KMS-11 (cell line): ENCODE measurements around the gene SUPT4H1.

ENCODE experiments used
- H2AFZ ChIP-seq: fragments of 200-600 bp; sonication (generic); 2 replicates; pipeline ENCODE4 v1.6.1; 2016; ENCODE audit warnings: antibody characterized with exemption, mixed run types, low read depth
- H3K27ac ChIP-seq: fragments of 200-600 bp; sonication (generic); 2 replicates; pipeline ENCODE4 v1.6.1; 2016; ENCODE audit warnings: mild to moderate bottlenecking, mixed run types
- H3K27me3 ChIP-seq: fragments of 200-600 bp; sonication (generic); 2 replicates; pipeline ENCODE4 v1.6.1; 2017; ENCODE audit warnings: mild to moderate bottlenecking, low read depth, mixed run types, moderate library complexity; ENCODE audit not compliant: insufficient read depth
- H3K36me3 ChIP-seq: fragments of 200-600 bp; sonication (generic); 2 replicates; pipeline ENCODE4 v1.6.1; 2017; ENCODE audit warnings: mild to moderate bottlenecking, mixed run types; ENCODE audit not compliant: insufficient read depth
- H3K4me1 ChIP-seq: fragments of 200-600 bp; sonication (generic); 2 replicates; pipeline ENCODE4 v1.6.1; 2016; ENCODE audit warnings: mild to moderate bottlenecking, low read depth, mixed run types; ENCODE audit not compliant: poor library complexity, severe bottlenecking
- H3K4me2 ChIP-seq: fragments of 200-600 bp; sonication (generic); 2 replicates; pipeline ENCODE4 v1.7.0; 2016; ENCODE audit warnings: mild to moderate bottlenecking, mixed run types
- H3K4me3 ChIP-seq: fragments of 200-600 bp; sonication (generic); IDR thresholded peaks from 2 replicates; pipeline ENCODE4 v1.6.1; 2017; ENCODE audit warnings: low read depth, low read length, mixed read lengths; ENCODE audit not compliant: insufficient read depth
- H3K79me2 ChIP-seq: fragments of 200-600 bp; sonication (generic); 2 replicates; pipeline ENCODE4 v1.6.1; 2016; ENCODE audit warnings: low read depth, mixed run types; ENCODE audit not compliant: insufficient read depth
- H3K9ac ChIP-seq: fragments of 200-600 bp; sonication (generic); 2 replicates; pipeline ENCODE4 v1.6.1; 2016; ENCODE audit warnings: mild to moderate bottlenecking, mixed run types
- H4K20me1 ChIP-seq: fragments of 200-600 bp; sonication (generic); 2 replicates; pipeline ENCODE4 v1.6.1; 2016; ENCODE audit warnings: mild to moderate bottlenecking, mixed run types; ENCODE audit not compliant: insufficient read depth
- TF ChIP-seq, protein P1 (sequence below): fragments of 200-600 bp; sonication (generic); conservative IDR thresholded peaks from 2 replicates; pipeline ENCODE4 v1.6.1; 2017; ENCODE audit warnings: low read depth, mild to moderate bottlenecking, antibody characterized with exemption, low read length, moderate library complexity, mixed read lengths

SUPT4H1 gene

DNA sequence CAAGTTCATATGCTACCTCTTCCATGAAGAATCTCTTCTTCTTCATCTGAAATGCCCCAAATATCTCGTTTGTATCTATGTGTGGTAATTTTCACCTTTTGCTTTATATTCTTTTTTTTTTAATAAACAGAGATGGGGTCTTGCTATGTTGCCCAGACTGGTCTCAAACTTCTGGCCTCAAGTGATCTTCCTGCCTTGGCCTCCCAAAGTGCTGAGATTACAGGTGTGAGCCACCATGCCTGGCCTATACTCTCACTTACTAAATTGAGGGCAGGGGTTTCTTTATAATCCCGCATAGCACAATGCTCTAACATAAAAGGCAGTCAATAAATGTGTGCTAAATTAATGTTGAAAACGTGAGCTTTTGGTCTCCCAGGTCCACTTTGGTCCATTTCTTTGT lies 34.7 kb upstream of the SUPT4H1 start:
- Histone ChIP-seq H3K79me2 (no peaks in the 10 kb centered on the region), H4K20me1 (no peaks in the 10 kb centered on the region), H3K4me2 (no peak overlapping the region), H3K36me3 (no peaks in the 10 kb centered on the region), H3K27me3 (no peaks in the 10 kb centered on the region), H3K27ac (no peak overlapping the region), H3K9ac (no peak overlapping the region), H2AFZ (no peak overlapping the region), H3K4me1 (peaks cover 37% of the 10 kb centered on the region), H3K4me3 (no peak overlapping the region)
- TF ChIP-seq, protein P1, sequence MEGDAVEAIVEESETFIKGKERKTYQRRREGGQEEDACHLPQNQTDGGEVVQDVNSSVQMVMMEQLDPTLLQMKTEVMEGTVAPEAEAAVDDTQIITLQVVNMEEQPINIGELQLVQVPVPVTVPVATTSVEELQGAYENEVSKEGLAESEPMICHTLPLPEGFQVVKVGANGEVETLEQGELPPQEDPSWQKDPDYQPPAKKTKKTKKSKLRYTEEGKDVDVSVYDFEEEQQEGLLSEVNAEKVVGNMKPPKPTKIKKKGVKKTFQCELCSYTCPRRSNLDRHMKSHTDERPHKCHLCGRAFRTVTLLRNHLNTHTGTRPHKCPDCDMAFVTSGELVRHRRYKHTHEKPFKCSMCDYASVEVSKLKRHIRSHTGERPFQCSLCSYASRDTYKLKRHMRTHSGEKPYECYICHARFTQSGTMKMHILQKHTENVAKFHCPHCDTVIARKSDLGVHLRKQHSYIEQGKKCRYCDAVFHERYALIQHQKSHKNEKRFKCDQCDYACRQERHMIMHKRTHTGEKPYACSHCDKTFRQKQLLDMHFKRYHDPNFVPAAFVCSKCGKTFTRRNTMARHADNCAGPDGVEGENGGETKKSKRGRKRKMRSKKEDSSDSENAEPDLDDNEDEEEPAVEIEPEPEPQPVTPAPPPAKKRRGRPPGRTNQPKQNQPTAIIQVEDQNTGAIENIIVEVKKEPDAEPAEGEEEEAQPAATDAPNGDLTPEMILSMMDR = no peak

DNA sequence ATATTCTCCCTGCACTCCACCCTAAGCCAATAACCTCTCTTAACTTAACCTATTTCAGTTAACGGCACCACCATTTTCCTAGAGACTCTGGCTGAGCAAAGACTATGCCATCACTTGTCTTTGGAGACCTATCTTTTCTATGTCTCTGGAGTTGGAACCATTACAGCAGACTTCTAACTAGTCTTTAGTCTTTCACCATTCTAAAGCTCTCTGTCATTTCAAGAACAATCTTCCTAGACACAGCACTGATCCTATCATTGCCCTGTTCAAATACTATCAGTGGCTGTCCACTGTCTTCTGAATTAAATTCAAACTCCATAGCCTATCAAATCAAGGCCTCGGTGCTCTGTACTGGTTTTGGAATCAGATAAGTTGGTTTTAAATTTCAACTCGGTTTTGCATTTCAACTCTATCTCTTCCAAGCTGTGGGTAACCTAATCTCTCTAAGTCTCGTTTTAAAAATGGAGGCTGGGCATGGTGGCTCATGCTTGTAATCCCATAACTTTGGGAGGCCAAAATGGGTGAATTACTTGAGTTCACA lies 33.4 kb upstream of the SUPT4H1 start:
- Histone ChIP-seq H3K4me2 (no peak overlapping the region), H3K27ac (no peak overlapping the region), H3K27me3 (no peaks in the 10 kb centered on the region), H4K20me1 (no peaks in the 10 kb centered on the region), H3K4me3 (no peak overlapping the region), H3K36me3 (no peaks in the 10 kb centered on the region), H3K79me2 (no peaks in the 10 kb centered on the region), H3K4me1 (peaks cover 45% of the 10 kb centered on the region), H3K9ac (no peak overlapping the region), H2AFZ (no peak overlapping the region)
- TF ChIP-seq, protein P1 = no peak

DNA sequence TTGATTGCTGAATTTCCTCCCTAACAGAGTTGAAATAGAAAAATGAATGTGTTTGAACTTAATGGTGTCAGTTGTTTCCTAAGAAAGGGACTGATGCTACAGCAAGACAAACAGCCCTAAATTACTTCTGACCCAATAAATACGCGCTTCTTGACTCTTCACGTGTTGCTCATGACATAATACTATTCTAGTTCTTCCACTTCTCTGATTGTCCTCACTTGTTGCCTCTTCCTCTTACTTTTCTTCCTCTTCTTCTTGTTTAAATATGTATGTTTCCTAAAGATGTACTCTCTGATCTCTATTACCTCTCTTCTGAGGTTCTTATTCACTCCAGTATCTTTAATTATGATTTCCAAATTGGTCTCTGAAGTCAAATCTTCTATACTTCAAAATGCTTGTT lies 32.9 kb upstream of the SUPT4H1 start:
- Histone ChIP-seq H4K20me1 (no peaks in the 10 kb centered on the region), H3K4me2 (no peak overlapping the region), H3K36me3 (no peaks in the 10 kb centered on the region), H3K27me3 (no peaks in the 10 kb centered on the region), H3K9ac (no peak overlapping the region), H3K4me1 (peaks cover 45% of the 10 kb centered on the region), H3K79me2 (no peaks in the 10 kb centered on the region), H2AFZ (no peak overlapping the region), H3K27ac (no peak overlapping the region), H3K4me3 (no peak overlapping the region)
- TF ChIP-seq, protein P1 = no peak

DNA sequence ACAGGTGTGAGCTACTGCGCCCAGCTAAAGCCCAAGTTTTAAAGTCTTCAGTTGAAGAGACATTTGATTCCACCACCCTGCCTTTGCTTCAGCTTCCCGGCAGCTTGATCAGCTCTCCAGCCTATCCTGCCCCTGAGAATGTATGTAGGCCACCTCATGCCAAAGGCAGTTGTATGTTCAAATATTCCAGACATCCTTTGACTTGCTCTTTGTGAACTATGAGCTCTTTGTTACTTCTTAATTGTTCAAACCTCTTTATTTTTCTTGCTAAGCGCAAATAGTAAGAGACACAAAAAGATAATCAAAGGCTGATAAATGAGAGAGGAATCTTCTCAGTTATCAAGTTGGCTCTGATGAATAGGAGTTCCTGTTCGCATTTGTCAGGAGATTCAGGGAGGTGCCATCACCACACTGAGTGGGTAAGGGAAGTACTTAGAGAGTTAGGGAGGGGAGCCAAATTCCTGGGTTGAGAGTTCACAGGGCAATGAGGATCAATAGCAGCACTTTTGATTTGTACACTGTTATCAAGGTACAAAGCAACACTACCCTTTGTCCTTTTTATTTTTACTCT lies 32.0 kb upstream of the SUPT4H1 start:
- Histone ChIP-seq H3K4me2 (no peak overlapping the region), H3K4me3 (no peak overlapping the region), H3K36me3 (no peaks in the 10 kb centered on the region), H3K4me1 (peaks cover 45% of the 10 kb centered on the region), H4K20me1 (no peaks in the 10 kb centered on the region), H3K9ac (no peak overlapping the region), H3K27ac (no peak overlapping the region), H3K27me3 (no peaks in the 10 kb centered on the region), H3K79me2 (no peaks in the 10 kb centered on the region), H2AFZ (no peak overlapping the region)
- TF ChIP-seq, protein P1 = no peak
